HepG2 (cell line): ENCODE results near the gene URM1. TPM values are rescaled to one million over a fixed set of nuclear protein-coding genes. Genes with fewer than 3 reads are reported as not detected.

ENCODE experiments used
- ATAC-seq: fragments of 200-7000 bp; cut with Tn5 transposase; 3 replicates; pipeline ENCODE4 v1.9.1; 2020; ENCODE audit warnings: mild to moderate bottlenecking, moderate library complexity
- BruUV-seq: library from RNA; stranded (reverse); fragments of 400-500 nt; replicated peaks from 2 replicates; lab custom pipeline; 2021; lab: Mats Ljungman, UMichigan
- CTCF ChIA-PET: fragments of 300-600 bp; formaldehyde crosslinking; extraction: SDS; loops from one replicate; lab custom pipeline; 2021; ENCODE audit warnings: low total read pairs, inconsistent platforms, low intra/inter-chr PET ratio; lab: Yijun Ruan, JAX
- POLR2A ChIA-PET: fragments of 350-600 bp; sonication (Branson Sonifier 250); formaldehyde crosslinking; loops from one replicate; lab custom pipeline; 2020; ENCODE audit warnings: antibody characterized with exemption, inconsistent platforms; lab: Yijun Ruan, JAX
- DNase-seq: peaks from one replicate; pipeline ENCODE4 v3.0.0-alpha.2; 2015; ENCODE audit warnings: low spot score
- FAIRE-seq: peaks from 3 replicates; lab custom pipeline; 2011; peaks lifted over from hg19 to GRCh38; lab: Jason Lieb, UNC
- H2AFZ ChIP-seq: one replicate; pipeline ENCODE4 v1.6.1; 2011; ENCODE audit warnings: low read length, inconsistent platforms
- H3K27ac ChIP-seq: fragments of 300-600 bp; 3 replicates; pipeline ENCODE4 v1.8.0; 2011; ENCODE audit warnings: mixed run types, mild to moderate bottlenecking, mixed read lengths, low read length, inconsistent platforms; ENCODE audit not compliant: insufficient read depth; ENCODE audit errors: extremely low read length
- H3K27me3 ChIP-seq, 2 experiments: fragments of 200-600 bp in 1 of 2; 2 replicates in 1 of 2; 3 replicates in 1 of 2; pipeline versions ENCODE4 v1.6.0 to v1.8.0; 2011; ENCODE audit warnings: low read length in 2 of 2, mild to moderate bottlenecking in 2 of 2, moderate library complexity in 2 of 2, inconsistent platforms in 1 of 2; ENCODE audit not compliant: insufficient read depth in 2 of 2, control insufficient read depth in 1 of 2
- H3K36me3 ChIP-seq, 2 experiments: fragments of 200-600 bp in 1 of 2; replicated peaks in 1 of 2; 2 replicates in 1 of 2; 3 replicates in 1 of 2; pipeline versions ENCODE4 v1.5.1 to v1.8.0; 2011; ENCODE audit warnings: low read length in 2 of 2, inconsistent platforms in 1 of 2; ENCODE audit not compliant: insufficient read depth in 2 of 2, control insufficient read depth in 1 of 2
- H3K4me1 ChIP-seq: 2 replicates; pipeline ENCODE4 v1.5.1; 2012; ENCODE audit warnings: low read length, inconsistent platforms; ENCODE audit not compliant: insufficient read depth
- H3K4me2 ChIP-seq: 2 replicates; pipeline ENCODE4 v1.6.0; 2011; ENCODE audit warnings: low read depth, low read length, inconsistent platforms
- H3K4me3 ChIP-seq, 3 experiments: fragments of 200-600 bp in 1 of 3; sonication (generic), shearing (Covaris generic) in 1 of 3; replicated peaks in 1 of 3; 2 replicates each; pipeline ENCODE4 v1.5.1; 2011 to 2016; ENCODE audit warnings: low read length in 3 of 3, inconsistent platforms in 2 of 3, low read depth in 2 of 3, mild to moderate bottlenecking in 2 of 3, control low read depth in 1 of 3, mixed read lengths in 1 of 3; ENCODE audit not compliant: insufficient read depth in 1 of 3
- H3K79me2 ChIP-seq: one replicate; pipeline ENCODE4 v1.6.1; 2011; ENCODE audit warnings: low read length, inconsistent platforms; ENCODE audit not compliant: insufficient read depth
- H3K9ac ChIP-seq: 2 replicates; pipeline ENCODE4 v1.6.0; 2011; ENCODE audit warnings: mild to moderate bottlenecking, low read depth, low read length, inconsistent platforms; ENCODE audit not compliant: insufficient read depth
- H3K9me3 ChIP-seq: 2 replicates; pipeline ENCODE4 v1.5.1; 2012; ENCODE audit warnings: mild to moderate bottlenecking, low read length
- H4K20me1 ChIP-seq: 2 replicates; pipeline ENCODE4 v1.6.0; 2011; ENCODE audit warnings: inconsistent platforms, mild to moderate bottlenecking, low read length, moderate library complexity; ENCODE audit not compliant: insufficient read depth
- KDM4B ChIP-seq: sonication (generic); formaldehyde crosslinking; IDR thresholded peaks from 2 replicates; pipeline ENCODE4 v1.4.0; 2020; ENCODE audit warnings: missing genetic modification reagents
- RCOR2 ChIP-seq: IDR thresholded peaks from 2 replicates; pipeline ENCODE4 v1.6.1; 2016; ENCODE audit warnings: missing biosample characterization, missing genetic modification reagents
- RFXAP ChIP-seq: sonication (generic); formaldehyde crosslinking; IDR thresholded peaks from 2 replicates; pipeline ENCODE4 v1.4.0; 2020; ENCODE audit warnings: missing genetic modification reagents, borderline replicate concordance
- SAFB2 ChIP-seq: sonication (generic); formaldehyde crosslinking; IDR thresholded peaks from 2 replicates; pipeline ENCODE4 v1.5.1; 2020; ENCODE audit warnings: missing genetic modification reagents, low read depth, mild to moderate bottlenecking, borderline replicate concordance
- SMC3 ChIP-seq: IDR thresholded peaks from 2 replicates; pipeline ENCODE4 v1.6.1; 2011; ENCODE audit warnings: low read length, improper control_type of control experiment
- ZBTB46 ChIP-seq: sonication (generic); formaldehyde crosslinking; IDR thresholded peaks from 2 replicates; pipeline ENCODE4 v1.4.0; 2020; ENCODE audit warnings: mild to moderate bottlenecking, missing genetic modification reagents, borderline replicate concordance
- ZNF10 ChIP-seq: sonication (generic); formaldehyde crosslinking; IDR thresholded peaks from 2 replicates; pipeline ENCODE4 v1.4.0; 2020; ENCODE audit warnings: mild to moderate bottlenecking, low read depth, missing genetic modification reagents, borderline replicate concordance
- ZNF331 ChIP-seq: sonication (generic); formaldehyde crosslinking; IDR thresholded peaks from 2 replicates; pipeline ENCODE4 v1.4.0; 2020; ENCODE audit warnings: missing genetic modification reagents
- ZNF446 ChIP-seq: sonication (generic); formaldehyde crosslinking; IDR thresholded peaks from 2 replicates; pipeline ENCODE4 v1.5.0; 2020; ENCODE audit warnings: mild to moderate bottlenecking, missing genetic modification reagents
- ZNF609 ChIP-seq: sonication (generic); formaldehyde crosslinking; IDR thresholded peaks from 2 replicates; pipeline ENCODE4 v1.4.0; 2020; ENCODE audit warnings: mild to moderate bottlenecking, missing genetic modification reagents, borderline replicate concordance
- WGBS: methylation state at CpG from one replicate; pipeline ENCODE4 v1.1.6; 2017; ENCODE audit warnings: low lambda C conversion rate; 5-methylcytosine and 5-hydroxymethylcytosine counted together
- in situ Hi-C: cut with HindIII; loops from 2 replicates; pipeline ENCODE4 v1.10.0; 2017; ENCODE audit warnings: low pct_unique_long_range_greater_than_20kb; ENCODE audit not compliant: extremely low pct_ligation_motif_present
- intact Hi-C: fragments of 100-400 bp; cut with micrococcal nuclease; formaldehyde crosslinking; loops from one replicate; pipeline ENCODE4 v1.10.0; 2022; ENCODE audit not compliant: unreplicated experiment
- polyA plus RNA-seq, 8 experiments: library from polyadenylated mRNA; depleted of rRNA in 3 of 8; stranded (reverse) in 7 of 8; unstranded in 1 of 8; fragments of >200 nt; fragmentation: Illumina TruSeq in 4 of 8; extraction: Trizol in 4 of 8; gene quantifications; 2 replicates each; pipeline versions ENCODE4 v1.2.1 to v1.2.3, GENCODE V29; 2011 to 2016; ENCODE audit warnings: low read depth in 4 of 8, missing spikeins in 1 of 8, mixed read lengths in 1 of 8; ENCODE audit not compliant: insufficient read depth in 1 of 8
- total RNA-seq, 5 experiments: library from RNA; depleted of rRNA; stranded (reverse); fragments of >200 nt; fragmentation: Illumina TruSeq; extraction: Trizol; gene quantifications; 2 replicates each; pipeline ENCODE4 v1.2.3, GENCODE V29; 2016; ENCODE audit warnings: low read depth in 1 of 5

Gene URM1
- total and polyA plus RNA-seq, 2 of the 13 experiments (the other 11 are each of a cell fraction or from before 2014, with no cell fraction given), result 37.1 to 41.3 TPM

- POLR2A ChIA-PET, result no interaction called here
- H3K4me3 ChIP-seq, result no peak overlapping the region; a peak in 1 of 6 replicates
- H3K36me3 ChIP-seq, result no peaks in the 10 kb centered on the region
- H4K20me1 ChIP-seq, result no peaks in the 10 kb centered on the region
- H3K27me3 ChIP-seq, result peaks cover 0 to 13% of the 10 kb centered on the region in 2 experiments; a peak in 1 of 5 replicates
- 36% methylated on average over 22 of the region's 26 CpGs for WGBS
- ATAC-seq (no peak), FAIRE-seq (no peak), DNase-seq (no peak)
- H3K4me2 ChIP-seq, result peak overlapping the region; percentile 6; the same call in 1 of the 2 replicates
- TF ChIP-seq ZNF331 (CRISPR knock-in tag) (no peak), ZNF446 (CRISPR knock-in tag) (no peak), KDM4B (CRISPR knock-in tag) (no peak), RFXAP (no peak), SMC3 (no peak), ZNF609 (CRISPR knock-in tag) (no peak), SAFB2 (CRISPR knock-in tag) (no peak), ZBTB46 (no peak), RCOR2 (CRISPR knock-in tag) (no peak), ZNF10 (CRISPR knock-in tag) (no peak)
- in situ Hi-C loops (no loop called here), intact Hi-C loops (no loop called here)
- BruUV-seq, result no TSS peak
- H3K9ac ChIP-seq, result no peak overlapping the region
- no peak overlapping the region for H2AFZ ChIP-seq
- CTCF ChIA-PET, result no interaction called here
- no peaks in the 10 kb centered on the region for H3K9me3 ChIP-seq
- H3K4me1 ChIP-seq, result peaks cover 56% of the 10 kb centered on the region
- no peak overlapping the region for H3K27ac ChIP-seq
- H3K79me2 ChIP-seq, result no peaks in the 10 kb centered on the region
Observed at GRCh38 chr9:128408963-128409431, 37.8 kb downstream of the URM1 start.
